ENCODE results near the gene NHP2.

NHP2 gene

GRCh38 chr5:178103612-178104011, 50.1 kb downstream of the NHP2 start:
- H3K4me1 ChIP-seq (ENCODE audit: control insufficient read depth in 1 of 2, insufficient read depth in 1 of 2, low read depth in 1 of 2, low read length in 1 of 2) = peaks cover 5% of the 10 kb centered on the region in 2 experiments
- no peak for TF ChIP-seq CTCF (IDR thresholded peaks at IDR 0.05)

More at GRCh38 chr5:178103612-178104011, 50.1 kb downstream of the NHP2 start:
- Histone ChIP-seq H3K27me3 (peaks cover 20% of the 10 kb centered on the region), H3K4me3 (ENCODE audit: low read depth in 1 of 2, low read length in 1 of 2) (no peak overlapping the region), H3K36me3 (no peaks in the 10 kb centered on the region), H3K27ac (no peak overlapping the region), H3K9me3 (no peaks in the 10 kb centered on the region)

Data from neutrophil (primary cell).